Neural progenitor cell (in vitro differentiated cells): ENCODE measurements around the gene OR7G1. TPM values are rescaled to one million over a fixed set of nuclear protein-coding genes. Genes with fewer than 3 reads are reported as not detected.

Experiments
- DNase-seq: peaks from one replicate; pipeline ENCODE4 v3.0.0-alpha.2; 2016; ENCODE audit warnings: low spot score
- H2AFZ ChIP-seq: fragments of 200-600 bp; sonication (generic); replicated peaks from 2 replicates; pipeline ENCODE4 v1.6.1; 2016; ENCODE audit warnings: antibody characterized with exemption
- H3F3A ChIP-seq: fragments of 200-600 bp; sonication (generic); 2 replicates; pipeline ENCODE4 v1.6.1; 2016; ENCODE audit warnings: antibody characterized with exemption, low read depth
- H3K27ac ChIP-seq: fragments of 200-600 bp; sonication (generic); 2 replicates; pipeline ENCODE4 v1.5.1; 2016; ENCODE audit warnings: mild to moderate bottlenecking
- H3K27me3 ChIP-seq: fragments of 200-600 bp; sonication (generic); 2 replicates; pipeline ENCODE4 v1.6.1; 2016; ENCODE audit warnings: mild to moderate bottlenecking, moderate library complexity
- H3K36me3 ChIP-seq: fragments of 200-600 bp; sonication (generic); 2 replicates; pipeline ENCODE4 v1.5.1; 2016
- H3K4me1 ChIP-seq: fragments of 200-600 bp; sonication (generic); 2 replicates; pipeline ENCODE4 v1.6.1; 2016; ENCODE audit warnings: mixed run types
- H3K4me2 ChIP-seq: fragments of 200-600 bp; sonication (generic); 2 replicates; pipeline ENCODE4 v1.6.1; 2016
- H3K4me3 ChIP-seq: fragments of 200-600 bp; sonication (generic); 2 replicates; pipeline ENCODE4 v1.5.1; 2016
- H3K79me2 ChIP-seq: fragments of 200-600 bp; sonication (generic); 2 replicates; pipeline ENCODE4 v1.6.1; 2016; ENCODE audit warnings: low read depth
- H3K9ac ChIP-seq: fragments of 200-600 bp; sonication (generic); 2 replicates; pipeline ENCODE4 v1.6.1; 2016
- H3K9me3 ChIP-seq: fragments of 200-600 bp; sonication (generic); 2 replicates; pipeline ENCODE4 v1.5.1; 2016; ENCODE audit warnings: low read depth
- H4K20me1 ChIP-seq: fragments of 200-600 bp; sonication (generic); 2 replicates; pipeline ENCODE4 v1.6.1; 2016; ENCODE audit warnings: low read depth
- H3K27ac Mint-ChIP-seq: 3 replicates; pipeline ENCODE4 v1.8.0; 2021; ENCODE audit warnings: mixed read lengths
- H3K27me3 Mint-ChIP-seq: 2 replicates; pipeline ENCODE4 v1.8.0; 2022; ENCODE audit warnings: low read depth, mild to moderate bottlenecking, inconsistent platforms, moderate library complexity, mixed read lengths; ENCODE audit not compliant: insufficient read depth
- H3K36me3 Mint-ChIP-seq: 3 replicates; pipeline ENCODE4 v1.8.0; 2021; ENCODE audit warnings: mixed read lengths
- H3K4me1 Mint-ChIP-seq: 3 replicates; pipeline ENCODE4 v1.8.0; 2021; ENCODE audit warnings: mixed read lengths
- H3K4me3 Mint-ChIP-seq: 3 replicates; pipeline ENCODE4 v1.8.0; 2021; ENCODE audit warnings: mild to moderate bottlenecking, moderate library complexity, mixed read lengths
- H3K9me3 Mint-ChIP-seq: 3 replicates; pipeline ENCODE4 v1.8.0; 2020; ENCODE audit warnings: mixed read lengths
- CTCF ChIP-seq: fragments of 200-600 bp; sonication (generic); IDR thresholded peaks from 2 replicates; pipeline ENCODE4 v1.5.1; 2017; ENCODE audit warnings: antibody characterized with exemption, mild to moderate bottlenecking
- EZH2 ChIP-seq: fragments of 200-600 bp; sonication (generic); IDR thresholded peaks from 2 replicates; pipeline ENCODE4 v1.6.1; 2017; ENCODE audit warnings: antibody characterized with exemption, mild to moderate bottlenecking, moderate library complexity
- EZH2phosphoT487 ChIP-seq: fragments of 200-600 bp; sonication (generic); IDR thresholded peaks from 2 replicates; pipeline ENCODE4 v1.6.1; 2017; ENCODE audit warnings: antibody characterized with exemption
- total RNA-seq: library from RNA; depleted of rRNA; stranded (reverse); fragments of >200 nt; gene quantifications from 2 replicates; pipeline ENCODE4 v1.2.3, GENCODE V29; 2015; ENCODE audit warnings: low replicate concordance

OR7G1 gene
- total RNA-seq, 1 donor from 2014 or later = not detected

GRCh38 chr19:9150650-9151049 lies 35.1 kb upstream of the OR7G1 start:
- Histone ChIP-seq H3F3A (no peaks in the 10 kb centered on the region), H3K79me2 (peaks cover 100% of the 10 kb centered on the region), H2AFZ (no peak overlapping the region), H3K27me3 (no peaks in the 10 kb centered on the region), H4K20me1 (no peaks in the 10 kb centered on the region), H3K9me3 (peaks cover 19% of the 10 kb centered on the region), H3K4me1 (no peaks in the 10 kb centered on the region), H3K4me3 (no peak overlapping the region), H3K27ac (no peak overlapping the region), H3K36me3 (no peaks in the 10 kb centered on the region), H3K4me2 (no peak overlapping the region), H3K9ac (no peak overlapping the region)
- DNase-seq = no peak
- peaks cover 93% of the 10 kb centered on the region for H3K9me3 Mint-ChIP-seq
- TF ChIP-seq EZH2phosphoT487 (no peak), CTCF (no peak), EZH2 (no peak)
- no peak overlapping the region for H3K4me3 Mint-ChIP-seq
- H3K36me3 Mint-ChIP-seq = peaks cover 83% of the 10 kb centered on the region
- H3K27ac Mint-ChIP-seq = no peak overlapping the region
- no peaks in the 10 kb centered on the region for H3K27me3 Mint-ChIP-seq
- no peaks in the 10 kb centered on the region for H3K4me1 Mint-ChIP-seq

GRCh38 chr19:9149997-9150396 lies 34.4 kb upstream of the OR7G1 start:
- no peak overlapping the region for H3K4me3 ChIP-seq
- H3K9ac ChIP-seq = no peak overlapping the region
- no peaks in the 10 kb centered on the region for H3K27me3 ChIP-seq
- H3K9me3 Mint-ChIP-seq = peaks cover 93% of the 10 kb centered on the region
- TF ChIP-seq EZH2 (no peak), EZH2phosphoT487 (no peak), CTCF (no peak)
- no peaks in the 10 kb centered on the region for H3F3A ChIP-seq
- H3K4me1 Mint-ChIP-seq = no peaks in the 10 kb centered on the region
- no peak overlapping the region for H3K27ac Mint-ChIP-seq
- DNase-seq = no peak
- H3K4me2 ChIP-seq = no peak overlapping the region
- H3K9me3 ChIP-seq = peaks cover 26% of the 10 kb centered on the region
- H4K20me1 ChIP-seq = no peaks in the 10 kb centered on the region
- no peaks in the 10 kb centered on the region for H3K27me3 Mint-ChIP-seq
- H3K36me3 Mint-ChIP-seq = peaks cover 83% of the 10 kb centered on the region
- H3K4me1 ChIP-seq = no peaks in the 10 kb centered on the region
- H3K4me3 Mint-ChIP-seq = peak overlapping the region; percentile 34
- peaks cover 100% of the 10 kb centered on the region for H3K79me2 ChIP-seq
- no peak overlapping the region for H2AFZ ChIP-seq
- H3K27ac ChIP-seq = no peak overlapping the region
- no peaks in the 10 kb centered on the region for H3K36me3 ChIP-seq

- peaks cover 82% of the 10 kb centered on the region for H3K36me3 Mint-ChIP-seq
- Histone ChIP-seq H3K9me3 (peaks cover 37% of the 10 kb centered on the region), H3K4me2 (no peak overlapping the region), H3K4me1 (no peaks in the 10 kb centered on the region), H3F3A (no peaks in the 10 kb centered on the region), H3K4me3 (no peak overlapping the region), H3K27ac (no peak overlapping the region), H3K36me3 (peaks cover 8% of the 10 kb centered on the region), H3K9ac (no peak overlapping the region), H4K20me1 (no peaks in the 10 kb centered on the region), H2AFZ (no peak overlapping the region), H3K79me2 (peaks cover 100% of the 10 kb centered on the region), H3K27me3 (no peaks in the 10 kb centered on the region)
- TF ChIP-seq EZH2phosphoT487 (no peak), CTCF (no peak), EZH2 (no peak)
- no peak overlapping the region for H3K27ac Mint-ChIP-seq
- H3K4me3 Mint-ChIP-seq = no peak overlapping the region
- no peaks in the 10 kb centered on the region for H3K27me3 Mint-ChIP-seq
- peaks cover 93% of the 10 kb centered on the region for H3K9me3 Mint-ChIP-seq
- no peak for DNase-seq
- H3K4me1 Mint-ChIP-seq = no peaks in the 10 kb centered on the region
These were observed 33.1 kb upstream of the OR7G1 start for GRCh38 chr19:9148697-9149096.
